MM.1S (cell line): ENCODE measurements around the gene TIMM23.

ENCODE experiments used
- DNase-seq: peaks from one replicate; pipeline ENCODE4 v3.0.0-alpha.2; 2015
- H2AFZ ChIP-seq: fragments of 300-600 bp; sonication (generic); 2 replicates; pipeline ENCODE4 v1.6.0; 2016; ENCODE audit warnings: antibody characterized with exemption, low read length
- H3F3A ChIP-seq: fragments of 300-600 bp; sonication (generic); 2 replicates; pipeline ENCODE4 v1.6.1; 2016; ENCODE audit warnings: mild to moderate bottlenecking, antibody characterized with exemption, low read length, moderate library complexity, mixed read lengths; ENCODE audit not compliant: insufficient read depth
- H3K27ac ChIP-seq: fragments of 300-600 bp; sonication (generic); 2 replicates; pipeline ENCODE4 v1.5.1; 2016; ENCODE audit warnings: mild to moderate bottlenecking, low read length
- H3K27me3 ChIP-seq: fragments of 300-600 bp; sonication (generic); replicated peaks from 2 replicates; pipeline ENCODE4 v1.6.0; 2016; ENCODE audit warnings: low read length; ENCODE audit not compliant: insufficient read depth
- H3K36me3 ChIP-seq: fragments of 300-600 bp; sonication (generic); replicated peaks from 2 replicates; pipeline ENCODE4 v1.6.1; 2016; ENCODE audit warnings: mild to moderate bottlenecking, low read length, mixed read lengths; ENCODE audit not compliant: insufficient read depth
- H3K4me1 ChIP-seq: fragments of 300-600 bp; sonication (generic); 2 replicates; pipeline ENCODE4 v1.6.1; 2016; ENCODE audit warnings: low read length, mixed read lengths
- H3K4me2 ChIP-seq: fragments of 300-600 bp; sonication (generic); 2 replicates; pipeline ENCODE4 v1.6.0; 2016; ENCODE audit warnings: low read depth, low read length
- H3K4me3 ChIP-seq: fragments of 300-600 bp; sonication (generic); 2 replicates; pipeline ENCODE4 v1.5.1; 2016; ENCODE audit warnings: low read length, mixed read lengths
- H3K79me2 ChIP-seq: fragments of 300-600 bp; sonication (generic); 2 replicates; pipeline ENCODE4 v1.6.1; 2016; ENCODE audit warnings: mixed run types, low read length, mixed read lengths
- H3K9ac ChIP-seq: fragments of 300-600 bp; sonication (generic); 2 replicates; pipeline ENCODE4 v1.6.1; 2016; ENCODE audit warnings: low read length, mixed read lengths
- H3K9me2 ChIP-seq: fragments of 300-600 bp; sonication (generic); replicated peaks from 2 replicates; pipeline ENCODE4 v1.6.1; 2016; ENCODE audit warnings: mild to moderate bottlenecking, low read length, mixed read lengths; ENCODE audit not compliant: insufficient read depth
- H3K9me3 ChIP-seq: fragments of 300-600 bp; sonication (generic); replicated peaks from 2 replicates; pipeline ENCODE4 v1.6.1; 2016; ENCODE audit warnings: mild to moderate bottlenecking, low read length, mixed read lengths; ENCODE audit not compliant: insufficient read depth
- H4K20me1 ChIP-seq: fragments of 300-600 bp; sonication (generic); 2 replicates; pipeline ENCODE4 v1.6.1; 2016; ENCODE audit warnings: mild to moderate bottlenecking, low read length, moderate library complexity, mixed read lengths; ENCODE audit not compliant: insufficient read depth
- EZH2 ChIP-seq: fragments of 300-600 bp; sonication (generic); optimal IDR thresholded peaks from 2 replicates; pipeline ENCODE3; 2017; ENCODE audit warnings: low read depth, mild to moderate bottlenecking, antibody characterized with exemption, low read length, mixed read lengths
- EZH2phosphoT487 ChIP-seq: fragments of 300-600 bp; sonication (generic); IDR thresholded peaks from 2 replicates; pipeline ENCODE4 v1.6.1; 2018; ENCODE audit warnings: antibody characterized with exemption, low read length
- TF ChIP-seq, protein P1 (sequence below): fragments of 300-600 bp; sonication (generic); IDR thresholded peaks from 2 replicates; pipeline ENCODE4 v1.5.1; 2016; ENCODE audit warnings: antibody characterized with exemption, low read length, mixed read lengths

Gene TIMM23

DNA sequence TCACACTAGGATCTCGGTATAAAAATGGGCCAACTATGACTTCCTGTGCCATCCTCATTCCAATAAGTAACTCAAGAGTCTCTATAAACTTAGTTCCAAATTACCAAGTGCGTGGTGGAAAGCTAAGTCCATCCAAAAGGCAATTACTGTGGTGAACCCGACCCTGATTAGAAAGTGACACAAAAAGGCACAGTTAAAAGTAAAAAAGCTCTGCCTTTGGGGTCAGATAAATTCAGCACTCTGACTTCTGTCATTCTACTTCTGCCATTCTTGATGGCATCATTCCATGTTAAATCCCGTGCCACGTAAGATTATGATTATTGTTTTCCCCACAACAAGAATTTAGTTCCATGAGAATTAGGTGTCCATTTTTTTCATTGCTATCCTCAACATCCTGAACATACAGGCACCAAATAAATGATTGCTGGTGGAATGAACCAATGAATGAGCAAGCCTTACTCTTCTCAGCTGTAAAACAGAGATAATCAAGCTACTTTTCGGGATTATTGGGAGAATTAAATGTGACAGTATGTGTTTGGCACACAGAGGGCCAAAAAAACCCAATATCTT lies 57.3 kb downstream of the TIMM23 start:
- no peaks in the 10 kb centered on the region for H3F3A ChIP-seq
- peaks cover 59% of the 10 kb centered on the region for H3K79me2 ChIP-seq
- peak overlapping the region; percentile 91 for H3K4me3 ChIP-seq
- H3K36me3 ChIP-seq = no peaks in the 10 kb centered on the region
- peaks cover 24% of the 10 kb centered on the region for H3K4me1 ChIP-seq
- DNase-seq = no peak
- H2AFZ ChIP-seq = 0 out of 2 replicates have a peak overlapping the region, but pooled peaks have one; percentile 77
- TF ChIP-seq, protein P1, sequence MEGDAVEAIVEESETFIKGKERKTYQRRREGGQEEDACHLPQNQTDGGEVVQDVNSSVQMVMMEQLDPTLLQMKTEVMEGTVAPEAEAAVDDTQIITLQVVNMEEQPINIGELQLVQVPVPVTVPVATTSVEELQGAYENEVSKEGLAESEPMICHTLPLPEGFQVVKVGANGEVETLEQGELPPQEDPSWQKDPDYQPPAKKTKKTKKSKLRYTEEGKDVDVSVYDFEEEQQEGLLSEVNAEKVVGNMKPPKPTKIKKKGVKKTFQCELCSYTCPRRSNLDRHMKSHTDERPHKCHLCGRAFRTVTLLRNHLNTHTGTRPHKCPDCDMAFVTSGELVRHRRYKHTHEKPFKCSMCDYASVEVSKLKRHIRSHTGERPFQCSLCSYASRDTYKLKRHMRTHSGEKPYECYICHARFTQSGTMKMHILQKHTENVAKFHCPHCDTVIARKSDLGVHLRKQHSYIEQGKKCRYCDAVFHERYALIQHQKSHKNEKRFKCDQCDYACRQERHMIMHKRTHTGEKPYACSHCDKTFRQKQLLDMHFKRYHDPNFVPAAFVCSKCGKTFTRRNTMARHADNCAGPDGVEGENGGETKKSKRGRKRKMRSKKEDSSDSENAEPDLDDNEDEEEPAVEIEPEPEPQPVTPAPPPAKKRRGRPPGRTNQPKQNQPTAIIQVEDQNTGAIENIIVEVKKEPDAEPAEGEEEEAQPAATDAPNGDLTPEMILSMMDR = no peak
- TF ChIP-seq EZH2 (no peak), EZH2phosphoT487 (no peak)
- H4K20me1 ChIP-seq = peaks cover 45% of the 10 kb centered on the region
- H3K4me2 ChIP-seq = peak overlapping the region; percentile 84
- peak overlapping the region; percentile 74 for H3K27ac ChIP-seq
- H3K9me3 ChIP-seq = no peaks in the 10 kb centered on the region
- H3K27me3 ChIP-seq = no peaks in the 10 kb centered on the region
- no peaks in the 10 kb centered on the region for H3K9me2 ChIP-seq
- H3K9ac ChIP-seq = peak overlapping the region; percentile 96

DNA sequence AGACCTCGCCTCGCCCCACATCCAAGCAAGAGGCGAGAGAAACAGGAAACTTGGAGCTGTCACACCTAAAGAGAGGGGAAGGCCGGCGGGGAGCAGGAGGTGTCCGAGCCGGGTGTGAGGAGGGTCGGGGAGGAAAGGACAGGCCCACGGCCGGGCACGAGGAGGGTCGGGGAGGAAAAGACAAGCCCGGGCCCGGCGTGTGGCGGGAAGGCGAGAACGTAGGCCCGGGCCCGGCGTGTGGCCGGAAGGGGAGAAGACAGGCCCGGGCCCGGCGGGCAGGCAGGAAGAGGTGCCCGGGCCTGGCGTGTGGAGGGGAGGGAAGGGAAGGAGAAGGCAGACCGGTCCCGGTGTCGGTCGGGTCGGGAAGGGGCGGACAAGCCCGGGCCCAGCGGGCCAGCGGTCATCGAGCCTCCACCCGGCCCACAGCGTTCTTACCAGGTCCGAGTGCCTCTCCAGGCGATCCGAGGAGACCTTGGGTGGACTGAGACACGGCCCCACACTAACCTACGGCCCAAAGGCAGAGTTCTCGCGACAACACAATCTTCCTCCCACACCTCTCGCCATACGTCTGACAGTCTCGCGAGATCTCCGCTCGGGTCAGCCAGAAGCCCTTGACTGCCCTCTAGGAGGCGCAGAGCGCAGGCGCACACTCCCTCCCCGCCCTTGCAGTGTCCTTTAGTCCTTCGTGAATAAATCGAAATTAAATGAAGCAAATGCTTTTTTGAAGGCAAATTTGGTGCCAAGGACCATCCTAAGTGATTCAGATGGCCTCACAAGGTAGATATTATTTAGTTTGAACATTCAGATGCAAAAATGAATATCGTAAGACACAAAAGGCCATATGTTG lies 58.0 kb downstream of the TIMM23 start, which contains the start of gene NCOA4:
NCOA4 (minus strand) TSS at position 533 of the 847 bp plus-strand sequence. CDS start 13,943 bp downstream, outside the sequence.
- Histone ChIP-seq H3K79me2 (peaks cover 51% of the 10 kb centered on the region), H3K9ac (peak within 1 kb of the TSS; percentile 96), H3F3A (no peaks in the 10 kb centered on the region), H3K4me1 (peaks cover 24% of the 10 kb centered on the region), H4K20me1 (peaks cover 37% of the 10 kb centered on the region), H3K4me3 (peak within 1 kb of the TSS; percentile 91), H3K27me3 (no peaks in the 10 kb centered on the region), H3K27ac (peak within 1 kb of the TSS; percentile 74), H2AFZ (peak within 1 kb of the TSS; percentile 77), H3K9me3 (no peaks in the 10 kb centered on the region), H3K9me2 (no peaks in the 10 kb centered on the region), H3K4me2 (peak within 1 kb of the TSS; percentile 84), H3K36me3 (no peaks in the 10 kb centered on the region)
- TF ChIP-seq, protein P1 = peak; percentile 77
- no peak for TF ChIP-seq EZH2phosphoT487
- peak; percentile 99 for DNase-seq

- Histone ChIP-seq H3K4me2 (no peak overlapping the region), H4K20me1 (peaks cover 22% of the 10 kb centered on the region), H3K4me3 (no peak overlapping the region), H3K27ac (no peak overlapping the region), H3K79me2 (peaks cover 35% of the 10 kb centered on the region), H3F3A (no peaks in the 10 kb centered on the region), H3K27me3 (no peaks in the 10 kb centered on the region), H3K9me2 (no peaks in the 10 kb centered on the region), H3K4me1 (peaks cover 16% of the 10 kb centered on the region), H3K9me3 (no peaks in the 10 kb centered on the region), H2AFZ (no peak overlapping the region), H3K36me3 (no peaks in the 10 kb centered on the region), H3K9ac (no peak overlapping the region)
- TF ChIP-seq, protein P1 = no peak
- TF ChIP-seq EZH2 (no peak), EZH2phosphoT487 (no peak)
- DNase-seq = no peak
Measured at GRCh38 chr10:46031648-46032532, 59.6 kb downstream of the TIMM23 start.
